Islet precursor cell (in vitro differentiated cells): ENCODE results near the gene CGNL1.

Experiments
- DNase-seq: peaks from one replicate; pipeline ENCODE4 v3.0.0-alpha.2; 2018

The CGNL1 gene

GRCh38 chr15:57527382-57528091 is 151.2 kb downstream of the CGNL1 start:
- peak; percentile 77 for DNase-seq

GRCh38 chr15:57528940-57529565 is 152.7 kb downstream of the CGNL1 start:
- DNase-seq = no peak

- no peak for DNase-seq
Observed at GRCh38 chr15:57529748-57530147, 153.4 kb downstream of the CGNL1 start.

GRCh38 chr15:57532731-57533447 is 156.6 kb downstream of the CGNL1 start:
- no peak for DNase-seq

GRCh38 chr15:57533448-57533799 is 157.1 kb downstream of the CGNL1 start:
- no peak for DNase-seq

GRCh38 chr15:57534281-57534680 is 158.0 kb downstream of the CGNL1 start:
- DNase-seq = no peak

GRCh38 chr15:57537072-57537471 is 160.8 kb downstream of the CGNL1 start:
- DNase-seq = peak; percentile 86

- DNase-seq = no peak
Observed at GRCh38 chr15:57537488-57538264, 161.4 kb downstream of the CGNL1 start.

GRCh38 chr15:57538265-57538529 is 161.9 kb downstream of the CGNL1 start:
- no peak for DNase-seq

- no peak for DNase-seq
Observed at GRCh38 chr15:57538821-57539220, 162.5 kb downstream of the CGNL1 start.

- DNase-seq = no peak
Observed at GRCh38 chr15:57540211-57540610, 163.9 kb downstream of the CGNL1 start.

GRCh38 chr15:57540736-57541135 is 164.4 kb downstream of the CGNL1 start:
- no peak for DNase-seq

- no peak for DNase-seq
Observed at GRCh38 chr15:57541271-57541670, 165.0 kb downstream of the CGNL1 start.

- DNase-seq = peak; percentile 82
Observed at GRCh38 chr15:57541805-57542504, 165.7 kb downstream of the CGNL1 start.

GRCh38 chr15:57542505-57542817 is 166.2 kb downstream of the CGNL1 start:
- DNase-seq = no peak

- DNase-seq = no peak
Observed at GRCh38 chr15:57544848-57545480, 168.7 kb downstream of the CGNL1 start.

GRCh38 chr15:57545995-57546394 is 169.7 kb downstream of the CGNL1 start:
- DNase-seq = no peak

GRCh38 chr15:57547243-57547755 is 171.0 kb downstream of the CGNL1 start:
- DNase-seq = no peak

GRCh38 chr15:57548351-57548750 is 172.0 kb downstream of the CGNL1 start:
- DNase-seq = no peak

GRCh38 chr15:57548835-57549234 is 172.5 kb downstream of the CGNL1 start:
- no peak for DNase-seq

- DNase-seq = no peak
Observed at GRCh38 chr15:57549935-57550334, 173.6 kb downstream of the CGNL1 start.

GRCh38 chr15:57550640-57551039 is 174.3 kb downstream of the CGNL1 start:
- no peak for DNase-seq
